ENCODE measurements around the gene GRAMD1A. TPM values are rescaled to one million over a fixed set of nuclear protein-coding genes. Genes with fewer than 3 reads are reported as not detected.
"Not testable (repeated sequence)": the region's sequence is repeated elsewhere in the genome, so short reads cannot be mapped to it uniquely, and the experiment has no call there.

The GRAMD1A gene
- total RNA-seq, 4 donors from 2014 or later, result 4.6 to 23.3 (median 8.8) TPM

- DNase-seq, result no peak
- peaks cover 8 to 85% (median 32%) of the 10 kb centered on the region in 3 donors for H3K36me3 ChIP-seq
- TF ChIP-seq CTCF (IDR thresholded peaks at IDR 0.05) (no peak), POLR2A (IDR thresholded peaks at IDR 0.05) (no peak)
- no peaks in the 10 kb centered on the region for H3K9me3 ChIP-seq
- peaks cover 17 to 50% (median 24%) of the 10 kb centered on the region in 3 donors for H3K4me1 ChIP-seq
- intact Hi-C loops (cut with DNase I), result loop anchor here (2.0 kb wide), 1 partner anchor 41 kb away; no protein-coding TSS in a partner anchor
- WGBS, 2 donors, result 67 to 78% methylated on average over 11 of the region's 23 CpGs
- no peaks in the 10 kb centered on the region for H3K27me3 ChIP-seq
- H3K27ac ChIP-seq, result peak overlapping the region in 3 of 4 donors; percentile 23 to 51 (median 30)
- no peak overlapping the region for H3K4me3 ChIP-seq
Observed at GRCh38 chr19:35013820-35014754, 14.0 kb downstream of the GRAMD1A start.

- 81 to 93% methylated on average over 4 of the region's 4 CpGs for WGBS, 2 donors
- Histone ChIP-seq H3K36me3 (peaks cover 13 to 85% (median 33%) of the 10 kb centered on the region in 3 donors), H3K4me1 (peaks cover 17 to 50% (median 24%) of the 10 kb centered on the region in 3 donors)
Observed at GRCh38 chr19:35014774-35015173, 14.7 kb downstream of the GRAMD1A start.

GRCh38 chr19:35015270-35015953 is 15.3 kb downstream of the GRAMD1A start:
- H3K27me3 ChIP-seq, result no peaks in the 10 kb centered on the region
- H3K9me3 ChIP-seq, result no peaks in the 10 kb centered on the region
- TF ChIP-seq CTCF (IDR thresholded peaks at IDR 0.05), result no peak
- TF ChIP-seq POLR2A (IDR thresholded peaks at IDR 0.05), result no peak
- WGBS, 2 donors, result 65 to 85% methylated on average over 3 to 8 of the region's 16 CpGs
- H3K4me3 ChIP-seq, result no peak overlapping the region
- peak overlapping the region in 1 of 4 donors; percentile 51 for H3K27ac ChIP-seq
- H3K36me3 ChIP-seq, result peaks cover 10 to 85% (median 32%) of the 10 kb centered on the region in 3 donors
- DNase-seq, result no peak
- peaks cover 17 to 50% (median 24%) of the 10 kb centered on the region in 3 donors for H3K4me1 ChIP-seq
- intact Hi-C loops (cut with DNase I), result no loop called here

More at GRCh38 chr19:35014774-35015173, 14.7 kb downstream of the GRAMD1A start:
- intact Hi-C loops (cut with DNase I); H3K4me3 ChIP-seq; H3K9me3 ChIP-seq; DNase-seq; H3K27me3 ChIP-seq: not testable (repeated sequence)
- peak overlapping the region in 1 of 4 donors; percentile 51 for H3K27ac ChIP-seq

GRCh38 chr19:35015954-35016351 is 15.8 kb downstream of the GRAMD1A start:
- Histone ChIP-seq H3K27ac (peak overlapping the region in 1 of 4 donors; percentile 51), H3K36me3 (peaks cover 10 to 85% (median 31%) of the 10 kb centered on the region in 3 donors), H3K9me3 (no peaks in the 10 kb centered on the region), H3K4me3 (no peak overlapping the region), H3K4me1 (peaks cover 17 to 50% (median 24%) of the 10 kb centered on the region in 3 donors), H3K27me3 (no peaks in the 10 kb centered on the region)
- no peak for DNase-seq
- intact Hi-C loops (cut with DNase I), result no loop called here
- TF ChIP-seq CTCF (IDR thresholded peaks at IDR 0.05) (no peak), POLR2A (IDR thresholded peaks at IDR 0.05) (no peak)
- WGBS, 2 donors, result 96 to 97% methylated on average over 4 of the region's 6 CpGs

- WGBS, 2 donors, result 72 to 86% methylated on average over 3 of the region's 3 CpGs
- intact Hi-C loops (cut with DNase I), result no loop called here
Observed at GRCh38 chr19:35017507-35017906, 17.4 kb downstream of the GRAMD1A start.

More at GRCh38 chr19:35017507-35017906, 17.4 kb downstream of the GRAMD1A start:
- TF ChIP-seq POLR2A (IDR thresholded peaks at IDR 0.05) (no peak), CTCF (IDR thresholded peaks at IDR 0.05) (no peak)
- no peak for DNase-seq
- H3K27ac ChIP-seq, result no peak overlapping the region
- peaks cover 10 to 89% (median 42%) of the 10 kb centered on the region in 3 donors for H3K36me3 ChIP-seq
- H3K4me1 ChIP-seq, result peaks cover 16 to 35% (median 22%) of the 10 kb centered on the region in 3 donors
- no peak overlapping the region for H3K4me3 ChIP-seq
- no peaks in the 10 kb centered on the region for H3K9me3 ChIP-seq
- no peaks in the 10 kb centered on the region for H3K27me3 ChIP-seq

All from esophagus squamous epithelium (tissue), 5 donors.